Sigmoid colon (tissue), 7 donors: ENCODE results near the gene COPZ2. TPM values are rescaled to one million over a fixed set of nuclear protein-coding genes. Genes with fewer than 3 reads are reported as not detected.

Experiments used
- DNase-seq: peaks from one replicate; pipeline ENCODE4 v3.0.0-alpha.2; 2019
- H3K27ac ChIP-seq, 4 donors: fragments of 200-600 bp; sonication (generic); one replicate each; pipeline ENCODE4 v1.5.1; 2016 to 2019; ENCODE audit warnings: mild to moderate bottlenecking in 1 of 4
- H3K27me3 ChIP-seq, 3 donors: fragments of 200-600 bp; sonication (generic); one replicate each; pipeline ENCODE4 v1.5.1; 2019; ENCODE audit warnings: mild to moderate bottlenecking in 1 of 3
- H3K36me3 ChIP-seq, 4 donors: fragments of 200-600 bp; sonication (generic); one replicate each; pipeline ENCODE4 v1.5.1; 2016 to 2019
- H3K4me1 ChIP-seq, 4 donors: fragments of 200-600 bp; sonication (generic); one replicate each; pipeline ENCODE4 v1.5.1; 2017 to 2019
- H3K4me3 ChIP-seq, 4 donors: fragments of 200-600 bp; sonication (generic); one replicate each; pipeline ENCODE4 v1.5.1; 2017 to 2019; ENCODE audit warnings: mild to moderate bottlenecking in 2 of 4, moderate library complexity in 1 of 4
- H3K9me3 ChIP-seq, 4 donors: fragments of 200-600 bp in 3 of 4; sonication (generic) in 3 of 4; one replicate each; pipeline versions ENCODE4 v1.5.1 to v1.6.1; 2013 to 2019
- EP300 ChIP-seq, 4 donors: sonication (generic); formaldehyde crosslinking; IDR thresholded peaks; one replicate each; pipeline ENCODE4 v1.6.1; 2017; ENCODE audit warnings: antibody characterized with exemption in 4 of 4
- POLR2A ChIP-seq, 2 donors: fragments of 450-650 bp; IDR thresholded peaks; one replicate each; pipeline ENCODE4 v1.6.1; 2016; ENCODE audit warnings: antibody characterized with exemption in 2 of 2, mild to moderate bottlenecking in 2 of 2, moderate library complexity in 2 of 2
- POLR2AphosphoS5 ChIP-seq, 4 donors: sonication (generic); formaldehyde crosslinking; IDR thresholded peaks; one replicate each; pipeline ENCODE4 v1.6.1; 2017; ENCODE audit warnings: antibody characterized with exemption in 4 of 4
- WGBS, 2 donors: extraction: QIAGEN DNeasy Blood & Tissue Kit; methylation state at CpG; one replicate each; pipeline ENCODE4 v1.1.7; 2013; 5-methylcytosine and 5-hydroxymethylcytosine counted together
- intact Hi-C: fragments of 100-400 bp; cut with DNase I; formaldehyde crosslinking; loops from one replicate; pipeline ENCODE4 v1.15.1; 2023
- polyA plus RNA-seq, 3 donors: library from polyadenylated mRNA; stranded (reverse); fragments of 200-250 nt; gene quantifications; one replicate each; pipeline ENCODE4 v1.2.3, GENCODE V29; 2013
- total RNA-seq, 4 donors: library from RNA; depleted of rRNA; stranded (reverse); fragments of >200 nt; gene quantifications; one replicate each; pipeline ENCODE4 v1.1.0, GENCODE V29; 2016
- TF ChIP-seq, protein P1 (sequence below), 4 experiments: fragments of 450-650 bp in 3 of 4; fragments of 200-600 bp in 1 of 4; IDR thresholded peaks; one replicate each; pipeline ENCODE4 v1.5.1; 2016 to 2019; ENCODE audit warnings: antibody characterized with exemption in 4 of 4, mild to moderate bottlenecking in 3 of 4, moderate library complexity in 2 of 4
- donor health status: healthy with polysubstance abuse.
- donor health status: Bipolar disorder and iron deficiency.
- donor health status: healthy.

The COPZ2 gene
- total and polyA plus RNA-seq, 7 donors = 5.5 to 64.0 (median 52.3) TPM

- Histone ChIP-seq H3K27ac (no peak overlapping the region), H3K4me3 (no peak overlapping the region), H3K9me3 (no peaks in the 10 kb centered on the region), H3K36me3 (peaks cover 27 to 61% (median 57%) of the 10 kb centered on the region in 4 donors), H3K27me3 (no peaks in the 10 kb centered on the region), H3K4me1 (peaks cover 0 to 45% (median 41%) of the 10 kb centered on the region in 4 donors)
- no peak for TF ChIP-seq POLR2AphosphoS5 (IDR thresholded peaks at IDR 0.05)
- TF ChIP-seq POLR2A (IDR thresholded peaks at IDR 0.05) = no peak
- TF ChIP-seq, protein P1, sequence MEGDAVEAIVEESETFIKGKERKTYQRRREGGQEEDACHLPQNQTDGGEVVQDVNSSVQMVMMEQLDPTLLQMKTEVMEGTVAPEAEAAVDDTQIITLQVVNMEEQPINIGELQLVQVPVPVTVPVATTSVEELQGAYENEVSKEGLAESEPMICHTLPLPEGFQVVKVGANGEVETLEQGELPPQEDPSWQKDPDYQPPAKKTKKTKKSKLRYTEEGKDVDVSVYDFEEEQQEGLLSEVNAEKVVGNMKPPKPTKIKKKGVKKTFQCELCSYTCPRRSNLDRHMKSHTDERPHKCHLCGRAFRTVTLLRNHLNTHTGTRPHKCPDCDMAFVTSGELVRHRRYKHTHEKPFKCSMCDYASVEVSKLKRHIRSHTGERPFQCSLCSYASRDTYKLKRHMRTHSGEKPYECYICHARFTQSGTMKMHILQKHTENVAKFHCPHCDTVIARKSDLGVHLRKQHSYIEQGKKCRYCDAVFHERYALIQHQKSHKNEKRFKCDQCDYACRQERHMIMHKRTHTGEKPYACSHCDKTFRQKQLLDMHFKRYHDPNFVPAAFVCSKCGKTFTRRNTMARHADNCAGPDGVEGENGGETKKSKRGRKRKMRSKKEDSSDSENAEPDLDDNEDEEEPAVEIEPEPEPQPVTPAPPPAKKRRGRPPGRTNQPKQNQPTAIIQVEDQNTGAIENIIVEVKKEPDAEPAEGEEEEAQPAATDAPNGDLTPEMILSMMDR (IDR thresholded peaks at IDR 0.05) = no peak
- no peak for TF ChIP-seq EP300 (IDR thresholded peaks at IDR 0.05)
- 75 to 90% methylated on average over 2 of the region's 2 CpGs for WGBS, 2 donors
- DNase-seq = no peak
- intact Hi-C loops = no loop called here
Measured at GRCh38 chr17:48056879-48057278, 19.3 kb upstream of the COPZ2 start.

GRCh38 chr17:48056246-48056745, 18.7 kb upstream of the COPZ2 start:
- 90 to 94% methylated on average over 10 of the region's 10 CpGs for WGBS, 2 donors
- TF ChIP-seq POLR2A (IDR thresholded peaks at IDR 0.05) = no peak
- TF ChIP-seq EP300 (IDR thresholded peaks at IDR 0.05) = no peak
- TF ChIP-seq, protein P1 (IDR thresholded peaks at IDR 0.05) = no peak
- TF ChIP-seq POLR2AphosphoS5 (IDR thresholded peaks at IDR 0.05) = no peak
- Histone ChIP-seq H3K27ac (peak overlapping the region in 2 of 4 donors; percentile 10 to 96), H3K36me3 (peaks cover 26 to 61% (median 53%) of the 10 kb centered on the region in 4 donors), H3K4me3 (no peak overlapping the region), H3K27me3 (no peaks in the 10 kb centered on the region), H3K9me3 (no peaks in the 10 kb centered on the region), H3K4me1 (peaks cover 0 to 50% (median 46%) of the 10 kb centered on the region in 4 donors)
- intact Hi-C loops = no loop called here
- no peak for DNase-seq

DNA sequence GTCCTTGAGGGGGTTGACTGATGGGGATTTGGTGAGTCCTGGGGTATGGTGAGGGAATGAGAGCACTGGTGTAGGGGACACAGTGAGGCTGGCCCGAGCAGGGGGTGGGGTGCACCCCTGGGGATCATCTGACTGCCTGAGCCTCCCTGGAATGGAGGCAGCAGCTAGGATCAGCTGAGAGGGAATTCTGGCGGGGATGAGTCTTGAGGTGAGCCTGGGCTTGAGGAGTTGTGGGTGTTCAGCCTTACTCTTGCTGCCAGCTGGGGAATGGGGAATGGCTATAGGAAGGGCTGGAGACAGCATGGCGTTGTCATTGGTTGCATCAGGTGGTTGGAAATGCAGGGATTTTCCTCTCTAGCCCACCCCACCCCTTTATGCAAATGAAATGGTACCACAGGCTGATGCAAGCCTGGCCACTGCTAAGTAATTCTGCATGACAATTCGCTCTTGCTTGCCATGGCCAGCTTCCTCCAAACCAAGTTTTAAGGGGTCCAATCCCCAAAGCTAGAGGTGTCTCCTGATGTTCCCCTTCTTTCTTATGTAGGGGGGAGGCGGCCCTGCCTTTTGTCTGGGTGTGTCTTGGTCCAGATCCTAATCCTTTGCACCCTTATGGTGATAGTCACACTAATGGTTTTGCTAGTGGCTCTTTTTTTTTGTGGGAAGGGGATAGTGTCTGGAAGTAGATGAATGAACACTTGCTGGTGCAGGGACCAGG, 18.1 kb upstream of the COPZ2 start:
- 75 to 84% methylated on average over 5 of the region's 5 CpGs for WGBS, 2 donors
- H3K4me1 ChIP-seq = peaks cover 0 to 56% (median 53%) of the 10 kb centered on the region in 4 donors
- no peaks in the 10 kb centered on the region for H3K9me3 ChIP-seq
- intact Hi-C loops = no loop called here
- peak overlapping the region; percentile 96 to 99 (median 98) for H3K27ac ChIP-seq
- no peaks in the 10 kb centered on the region for H3K27me3 ChIP-seq
- H3K4me3 ChIP-seq = peak overlapping the region in 1 of 4 donors; percentile 37
- TF ChIP-seq, protein P1 (IDR thresholded peaks at IDR 0.05) = no peak
- no peak for DNase-seq
- peaks cover 23 to 62% (median 53%) of the 10 kb centered on the region in 4 donors for H3K36me3 ChIP-seq

DNA sequence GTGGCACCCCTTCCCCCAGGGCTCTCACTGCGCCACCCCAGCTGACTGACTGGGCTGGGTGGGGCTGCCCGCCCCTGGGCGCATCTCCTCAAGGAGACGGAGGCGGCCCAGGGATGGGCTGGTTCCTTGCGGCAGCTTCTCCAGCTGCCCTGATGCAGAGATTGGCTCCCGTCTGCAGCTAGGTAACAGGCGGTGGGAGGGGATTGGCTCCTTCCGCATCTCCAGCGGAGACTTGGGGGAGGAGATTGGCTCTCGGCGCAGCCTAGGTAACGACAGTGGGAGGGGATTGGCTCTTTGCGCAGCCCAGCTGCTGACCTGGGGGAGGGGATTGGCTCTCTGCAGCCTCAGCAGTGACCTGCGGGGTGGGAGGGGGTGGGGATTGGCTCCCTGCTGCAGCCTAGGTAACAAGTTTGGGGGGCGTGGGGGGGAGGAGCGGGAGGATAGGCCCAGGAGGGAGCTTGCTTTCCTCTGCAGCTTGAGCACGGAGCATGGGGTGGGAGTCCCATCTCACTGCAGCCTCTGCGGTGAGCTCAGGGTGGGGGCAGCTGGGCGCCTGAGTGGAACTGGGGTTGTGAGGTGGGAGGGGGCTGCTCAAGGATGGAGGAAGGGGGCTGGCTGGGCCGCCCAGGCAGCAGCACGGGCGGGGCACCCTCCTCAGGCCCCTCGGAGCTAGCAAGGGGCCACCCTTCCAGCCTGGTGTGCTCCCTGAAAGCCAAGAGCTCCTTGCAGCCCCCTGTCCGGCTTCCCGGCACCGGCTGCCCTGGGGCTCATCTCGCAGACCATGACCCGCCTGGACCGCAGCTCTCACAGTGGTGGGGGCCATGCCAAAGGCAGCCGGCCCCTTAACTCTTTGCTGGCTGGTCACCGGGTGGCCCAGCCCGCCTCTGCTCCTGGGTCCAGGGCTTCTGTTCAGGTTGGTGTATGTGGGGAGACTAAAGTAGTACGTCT, 16.9 kb upstream of the COPZ2 start:
- DNase-seq = peak; percentile 93
- peak overlapping the region; percentile 96 to 99 (median 98) for H3K27ac ChIP-seq
- H3K4me1 ChIP-seq = peaks cover 0 to 68% (median 63%) of the 10 kb centered on the region in 4 donors
- H3K36me3 ChIP-seq = peaks cover 15 to 54% (median 43%) of the 10 kb centered on the region in 4 donors
- TF ChIP-seq POLR2AphosphoS5 (IDR thresholded peaks at IDR 0.05) = peak; percentile 8 to 55 (median 24)
- no peak for TF ChIP-seq POLR2A (IDR thresholded peaks at IDR 0.05)
- TF ChIP-seq, protein P1 (IDR thresholded peaks at IDR 0.05) = no peak
- intact Hi-C loops = no loop called here
- peak overlapping the region; percentile 19 to 85 (median 32) for H3K4me3 ChIP-seq
- 73 to 79% methylated on average over 34 of the region's 34 CpGs for WGBS, 2 donors
- H3K9me3 ChIP-seq = no peaks in the 10 kb centered on the region
- no peaks in the 10 kb centered on the region for H3K27me3 ChIP-seq
